GM19023 (cell line): Measurements from ENCODE around the gene OMP.

Experiments
- ATAC-seq: cut with Tn5 transposase; IDR thresholded peaks from one replicate; pipeline ENCODE4 v1.9.1; 2021; ENCODE audit warnings: mild to moderate bottlenecking, moderate library complexity; ENCODE audit not compliant: unreplicated experiment

OMP gene

DNA sequence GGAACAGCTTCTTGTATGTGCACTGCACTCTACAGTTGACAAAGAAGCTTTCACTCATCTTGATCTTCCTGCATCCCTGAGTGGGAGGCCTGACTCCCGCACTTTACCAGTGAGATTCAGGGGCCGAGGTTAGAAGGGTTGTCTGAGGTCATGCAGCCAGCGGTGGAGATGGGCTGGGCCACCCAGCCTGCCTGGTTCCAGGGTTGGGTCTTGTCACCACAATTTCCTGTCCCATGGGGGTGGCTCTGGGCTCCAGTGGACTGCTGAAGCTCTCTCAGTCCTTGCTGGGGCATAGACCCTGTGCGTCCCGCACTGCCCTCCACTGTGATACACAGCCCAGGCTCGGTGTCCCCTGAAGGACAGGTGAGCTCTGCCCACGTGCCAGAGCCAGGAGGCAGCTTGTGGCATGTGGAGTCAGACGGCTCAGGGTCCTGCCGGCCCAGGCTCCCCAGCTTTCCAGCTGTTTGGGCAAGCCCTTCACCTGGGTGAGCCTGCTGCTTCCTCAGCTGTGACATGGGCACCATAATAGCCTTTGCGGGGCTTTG, 18.5 kb downstream of the OMP start:
- ATAC-seq, result no peak

- ATAC-seq, result no peak
These were observed 19.4 kb downstream of the OMP start for GRCh38 chr11:77121876-77122575.

GRCh38 chr11:77122576-77123212, 20.1 kb downstream of the OMP start:
- ATAC-seq, result no peak

DNA sequence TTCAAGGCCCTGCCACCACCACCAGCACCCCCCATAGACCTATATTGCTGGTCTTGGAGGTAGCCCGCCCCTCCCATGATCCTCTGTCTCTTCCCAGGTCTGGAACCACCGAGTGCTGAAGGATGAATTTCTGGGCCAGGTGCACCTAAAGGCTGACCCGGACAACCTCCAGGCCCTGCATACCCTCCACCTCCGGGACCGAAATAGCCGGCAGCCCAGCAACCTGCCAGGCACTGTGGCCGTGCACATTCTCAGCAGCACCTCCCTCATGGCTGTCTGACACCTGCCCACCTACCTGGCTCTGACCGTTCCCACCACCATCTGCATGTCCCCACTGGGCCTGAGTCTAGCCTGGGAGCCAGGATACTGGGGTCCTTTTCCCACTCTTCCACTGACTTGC, 21.0 kb downstream of the OMP start:
- no peak for ATAC-seq

DNA sequence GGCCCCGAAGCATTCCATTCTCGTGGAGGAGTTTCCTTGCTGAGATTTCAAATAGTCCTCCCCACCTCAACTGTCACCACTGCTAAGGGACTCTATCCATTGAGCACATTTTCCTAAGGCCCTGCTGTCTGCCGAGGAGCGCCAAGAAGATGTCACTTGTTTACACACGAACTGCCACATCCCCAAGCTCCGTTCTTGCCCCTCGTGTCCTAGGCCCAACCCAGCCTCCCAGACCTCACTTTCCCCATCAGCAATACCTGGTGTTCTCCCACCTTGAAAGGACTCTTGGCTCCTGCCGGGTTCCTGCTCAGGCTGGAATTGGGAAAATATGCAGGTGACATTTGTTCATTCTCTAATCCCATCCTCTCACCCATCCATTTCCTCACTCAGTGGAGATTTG, 21.4 kb downstream of the OMP start:
- ATAC-seq, result no peak

DNA sequence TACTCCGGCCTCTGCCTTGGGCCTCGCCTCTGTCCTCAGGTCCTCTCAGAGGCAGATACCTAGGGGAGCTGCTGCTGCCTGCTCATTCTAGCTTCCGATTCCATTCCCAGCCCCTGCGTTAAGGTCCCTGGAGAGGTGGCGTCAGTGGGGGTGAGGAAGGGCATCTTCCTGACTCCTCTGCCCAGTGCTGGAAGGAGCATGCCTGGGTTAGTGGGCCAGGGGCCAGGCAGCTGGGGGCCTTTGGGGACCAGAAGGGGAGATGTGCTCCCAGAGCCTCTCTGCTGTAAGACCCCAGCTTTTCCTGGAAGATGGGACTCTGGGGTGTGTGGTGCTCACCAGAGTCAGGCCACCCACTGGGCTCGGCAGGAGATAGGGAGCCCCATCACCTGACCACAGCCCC, 21.8 kb downstream of the OMP start:
- no peak for ATAC-seq

GRCh38 chr11:77125191-77125590, 22.6 kb downstream of the OMP start:
- ATAC-seq, result no peak

DNA sequence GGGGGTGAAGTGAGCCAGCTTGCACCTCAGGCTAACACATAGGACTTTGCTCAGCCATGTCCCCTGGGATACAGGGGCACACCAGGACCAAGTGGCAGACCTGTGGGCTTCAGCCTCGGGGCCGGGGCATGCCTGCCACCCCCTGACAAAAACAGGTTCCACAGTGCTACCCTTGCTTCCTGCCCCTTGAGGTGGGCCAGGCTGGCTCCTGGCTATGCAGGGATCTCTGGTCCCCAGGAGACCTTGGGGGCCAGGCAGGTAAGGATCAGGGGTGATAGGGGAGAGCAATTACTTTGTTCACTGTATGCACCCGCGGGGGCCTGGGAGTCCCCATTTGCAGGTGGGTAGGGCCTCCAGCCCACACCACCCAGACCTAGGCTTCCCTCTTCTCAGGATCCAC, 23.1 kb downstream of the OMP start:
- ATAC-seq, result no peak

DNA sequence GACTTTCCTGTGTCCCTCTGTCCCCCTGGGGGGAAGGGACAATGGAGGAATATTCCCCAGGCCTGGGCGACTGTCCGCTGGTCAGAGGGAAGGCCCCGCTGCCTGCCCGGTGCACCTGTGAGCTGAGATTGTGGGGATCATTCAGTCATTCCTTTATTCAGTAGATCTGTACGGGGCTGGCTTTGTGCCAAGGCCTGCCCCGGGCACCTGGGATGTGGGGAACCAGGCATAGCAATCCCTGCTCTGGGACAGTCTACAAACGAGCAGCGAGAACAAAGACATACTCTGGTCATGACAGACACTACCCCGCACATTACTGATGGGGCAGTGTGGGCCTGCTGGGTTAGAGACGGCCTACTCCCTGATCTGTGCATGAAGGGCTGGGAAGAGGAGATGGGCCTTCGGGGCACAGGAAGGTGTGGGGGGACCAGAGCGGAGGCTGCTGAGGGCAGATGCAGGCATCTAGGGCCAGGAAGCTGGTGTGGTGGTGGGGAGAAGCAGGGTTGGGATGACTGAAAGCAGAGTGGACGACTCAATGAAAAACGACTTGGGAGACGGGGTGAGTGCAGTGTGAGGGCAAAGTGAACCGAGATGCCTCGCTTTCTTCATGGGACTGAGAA, 23.6 kb downstream of the OMP start:
- ATAC-seq, result no peak

DNA sequence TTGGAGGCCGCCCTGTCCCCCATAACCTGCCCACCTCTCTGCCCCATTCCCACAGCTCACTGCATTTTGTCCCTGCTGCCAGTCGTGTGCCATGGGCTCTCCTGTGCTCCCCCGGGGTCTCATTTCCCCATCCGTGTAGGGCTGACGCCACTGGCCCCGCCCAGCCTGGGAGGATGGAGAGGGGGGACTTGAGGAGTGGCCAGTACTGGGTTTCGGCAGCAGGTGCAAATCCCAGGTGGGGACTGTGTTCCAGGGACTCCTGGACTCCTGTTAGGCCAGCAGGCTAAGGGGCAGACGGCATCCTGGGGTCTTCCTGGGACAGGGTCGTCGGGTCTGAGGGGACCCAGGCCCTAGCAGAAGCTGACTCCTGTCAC, 24.2 kb downstream of the OMP start:
- ATAC-seq, result no peak

DNA sequence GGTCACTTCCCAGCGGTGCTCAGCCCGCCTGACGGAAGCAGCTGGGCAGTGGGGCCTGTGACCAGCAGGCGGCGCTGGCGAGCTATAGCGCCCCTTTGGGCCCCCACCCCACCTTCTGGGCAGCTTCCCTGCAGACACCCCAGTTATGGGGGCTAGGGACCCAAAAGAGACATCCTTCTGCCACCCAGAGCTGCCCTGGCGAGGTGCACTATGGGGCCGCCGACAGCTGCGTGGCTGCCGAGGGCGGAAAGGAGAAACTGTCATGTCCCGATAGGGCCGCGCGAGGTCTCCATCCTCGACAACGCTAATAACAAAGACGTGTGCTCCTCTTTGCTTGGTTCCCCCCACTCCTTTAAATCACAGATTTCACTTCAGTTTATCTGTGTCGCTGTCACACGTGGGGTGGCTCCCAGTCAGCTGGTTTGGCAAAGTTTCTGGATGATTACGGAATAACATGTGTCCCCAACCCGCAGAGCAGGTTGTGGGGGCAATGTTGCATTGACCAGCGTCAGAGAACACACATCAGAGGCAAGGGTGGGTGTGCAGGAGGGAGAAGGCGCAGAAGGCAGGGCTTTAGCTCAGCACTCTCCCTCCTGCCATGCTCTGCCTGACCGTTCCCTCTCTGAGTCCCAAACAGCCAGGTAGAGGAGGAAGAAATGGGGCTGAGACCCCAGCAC, 24.7 kb downstream of the OMP start:
- ATAC-seq, result no peak

DNA sequence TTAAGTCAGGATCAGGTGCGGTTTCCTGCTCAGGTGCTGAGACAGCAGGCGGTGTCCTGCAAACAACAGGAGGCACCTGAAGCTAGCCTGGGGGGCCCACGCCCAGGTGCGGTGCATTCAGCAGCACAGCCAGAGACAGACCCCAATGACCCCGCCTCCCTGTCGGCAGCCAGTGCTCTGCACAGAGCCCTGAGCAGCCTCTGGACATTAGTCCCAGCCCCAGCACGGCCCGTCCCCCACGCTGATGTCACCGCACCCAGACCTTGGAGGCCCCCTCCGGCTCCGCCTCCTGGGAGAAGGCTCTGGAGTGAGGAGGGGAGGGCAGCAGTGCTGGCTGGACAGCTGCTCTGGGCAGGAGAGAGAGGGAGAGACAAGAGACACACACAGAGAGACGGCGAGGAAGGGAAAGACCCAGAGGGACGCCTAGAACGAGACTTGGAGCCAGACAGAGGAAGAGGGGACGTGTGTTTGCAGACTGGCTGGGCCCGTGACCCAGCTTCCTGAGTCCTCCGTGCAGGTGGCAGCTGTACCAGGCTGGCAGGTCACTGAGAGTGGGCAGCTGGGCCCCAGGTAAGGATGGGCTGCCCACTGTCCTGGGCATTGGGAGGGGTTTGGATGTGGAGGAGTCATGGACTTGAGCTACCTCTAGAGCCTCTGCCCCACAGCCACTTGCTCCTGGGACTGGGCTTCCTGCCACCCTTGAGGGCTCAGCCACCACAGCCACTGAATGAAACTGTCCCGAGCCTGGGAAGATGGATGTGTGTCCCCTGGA, 25.5 kb downstream of the OMP start, which contains the start of gene MYO7A:
Gene MYO7A, plus strand, starts transcription at position 327 of the 772 bp plus-strand sequence. CDS start 2,389 bp downstream, outside the sequence.
- no peak for ATAC-seq

DNA sequence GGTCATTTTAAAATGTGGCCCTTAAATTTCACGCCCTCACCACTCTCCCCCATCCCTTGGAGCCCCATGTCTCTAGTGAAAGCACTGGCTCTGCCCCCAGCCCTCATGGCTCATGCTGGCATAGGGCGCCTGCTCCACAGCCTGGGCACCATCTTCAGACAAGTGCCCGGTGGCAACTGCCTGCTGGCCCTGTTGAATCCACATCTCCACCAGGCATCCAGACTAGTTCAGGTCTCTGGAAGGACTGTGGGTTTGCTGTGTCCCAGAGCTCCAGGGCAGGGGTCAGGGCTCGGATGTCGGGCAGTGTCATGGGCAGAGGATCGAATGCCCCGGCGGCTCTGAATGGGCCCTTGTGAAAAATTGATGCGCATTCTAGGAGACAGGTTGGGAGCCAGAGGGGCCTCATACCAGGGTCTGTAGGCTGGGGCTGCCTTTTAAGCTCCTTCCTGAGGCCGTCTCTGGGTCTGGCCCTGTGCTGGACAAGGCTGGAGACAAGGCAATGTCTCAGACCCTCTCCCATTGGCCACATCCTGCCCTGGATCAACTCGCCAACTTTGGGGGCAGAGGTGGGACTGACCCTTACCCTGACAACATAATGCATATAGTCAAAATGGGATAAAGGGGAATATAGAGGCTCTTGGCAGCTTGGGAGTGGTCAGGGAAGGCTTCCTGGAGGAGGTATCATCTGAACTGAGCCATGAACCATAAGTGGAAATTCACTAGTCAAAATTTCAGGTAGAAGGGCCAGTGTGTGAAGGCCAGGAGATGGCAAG, 26.6 kb downstream of the OMP start:
- no peak for ATAC-seq

DNA sequence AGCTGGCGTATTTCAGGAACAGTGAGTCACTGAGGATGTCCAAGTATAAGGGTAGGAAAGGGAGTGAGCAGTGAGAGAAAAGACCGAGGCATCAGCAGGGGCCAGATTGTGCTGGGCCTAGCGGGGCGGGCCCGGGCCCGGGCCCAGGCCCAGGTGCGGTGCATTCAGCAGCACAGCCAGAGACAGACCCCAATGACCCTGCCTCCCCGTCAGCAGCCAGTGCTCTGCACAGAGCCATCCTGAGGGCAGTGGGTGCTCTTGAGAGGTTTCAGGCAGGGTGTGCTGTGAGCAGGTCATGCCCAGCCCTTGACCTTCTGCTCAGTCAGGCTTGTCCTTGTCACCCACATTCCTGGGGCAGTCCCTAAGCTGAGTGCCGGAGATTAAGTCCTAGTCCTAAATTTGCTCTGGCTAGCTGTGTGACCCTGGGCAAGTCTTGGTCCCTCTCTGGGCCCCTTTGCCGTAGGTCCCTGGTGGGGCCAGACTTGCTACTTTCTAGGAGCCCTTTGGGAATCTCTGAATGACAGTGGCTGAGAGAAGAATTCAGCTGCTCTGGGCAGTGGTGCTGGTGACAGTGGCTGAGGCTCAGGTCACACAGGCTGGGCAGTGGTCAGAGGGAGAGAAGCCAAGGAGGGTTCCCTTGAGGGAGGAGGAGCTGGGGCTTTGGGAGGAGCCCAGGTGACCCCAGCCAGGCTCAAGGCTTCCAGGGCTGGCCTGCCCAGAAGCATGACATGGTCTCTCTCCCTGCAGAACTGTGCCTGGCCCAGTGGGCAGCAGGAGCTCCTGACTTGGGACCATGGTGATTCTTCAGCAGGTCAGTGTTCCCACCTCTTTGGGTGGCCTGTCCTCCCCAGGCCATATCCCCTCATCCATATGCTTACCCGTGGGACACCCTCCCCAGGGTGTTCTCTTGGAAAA, 27.5 kb downstream of the OMP start:
- ATAC-seq, result no peak

DNA sequence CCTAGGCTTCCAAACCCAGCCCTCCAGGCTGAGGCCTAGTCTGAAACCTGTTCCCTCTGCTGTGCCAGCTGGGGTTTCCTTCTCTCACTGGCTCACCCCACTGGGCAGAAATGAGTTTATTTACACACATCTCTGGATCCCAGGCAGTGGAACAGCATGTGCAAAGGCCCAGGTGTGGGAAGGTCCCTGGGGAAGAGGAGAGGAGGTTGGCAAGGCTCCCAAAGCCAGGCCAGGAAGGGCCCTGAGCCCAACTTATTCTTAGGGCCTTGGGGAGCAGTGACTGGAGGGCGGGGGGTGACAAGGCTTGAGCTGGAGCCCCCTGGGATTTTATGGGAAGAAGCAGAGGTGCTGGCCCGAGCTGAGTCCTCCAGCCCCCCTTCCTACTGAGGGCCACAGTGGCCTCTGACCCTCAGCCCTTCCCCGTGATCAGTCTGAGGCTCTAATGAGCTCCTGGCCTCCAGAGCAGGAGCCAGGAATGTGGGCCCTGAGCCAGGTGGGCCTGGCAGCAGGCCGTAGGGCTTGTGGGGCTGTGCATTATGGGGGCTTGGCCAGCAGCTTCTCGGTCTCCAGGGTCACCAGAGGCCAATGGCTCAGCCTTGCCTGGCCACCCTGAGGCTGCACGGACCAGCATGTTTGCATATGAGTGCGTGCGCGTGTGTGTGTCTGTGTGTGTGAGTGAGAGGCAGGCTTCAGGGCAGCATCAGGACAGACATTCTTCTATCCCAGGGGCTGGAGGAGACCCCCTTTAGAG, 28.3 kb downstream of the OMP start:
- no peak for ATAC-seq

- no peak for ATAC-seq
These were observed 28.9 kb downstream of the OMP start for GRCh38 chr11:77131560-77131959.

GRCh38 chr11:77135069-77135468, 32.4 kb downstream of the OMP start:
- no peak for ATAC-seq

GRCh38 chr11:77136074-77136473, 33.4 kb downstream of the OMP start:
- ATAC-seq, result no peak
